ENCODE measurements around the gene ASB9.

- TF ChIP-seq CTCF (IDR thresholded peaks at IDR 0.05; ENCODE audit: poor library complexity, severe bottlenecking) (no peak), EP300 (conservative IDR thresholded peaks at IDR 0.05; ENCODE audit: poor library complexity, severe bottlenecking) (no peak), POLR2AphosphoS5 (IDR thresholded peaks at IDR 0.05) (no peak), REST (IDR thresholded peaks at IDR 0.05; ENCODE audit: borderline replicate concordance) (no peak)
Observed at GRCh38 chrX:15215366-15215765, 54.5 kb downstream of the ASB9 start.

Data from neural cell (in vitro differentiated cells).